ENCODE measurements around the gene SPRING1. TPM values are rescaled to one million over a fixed set of nuclear protein-coding genes. Genes with fewer than 3 reads are reported as not detected.

SPRING1 gene
- total RNA-seq, 1 experiment from 2014 or later: 44.2 TPM

DNA sequence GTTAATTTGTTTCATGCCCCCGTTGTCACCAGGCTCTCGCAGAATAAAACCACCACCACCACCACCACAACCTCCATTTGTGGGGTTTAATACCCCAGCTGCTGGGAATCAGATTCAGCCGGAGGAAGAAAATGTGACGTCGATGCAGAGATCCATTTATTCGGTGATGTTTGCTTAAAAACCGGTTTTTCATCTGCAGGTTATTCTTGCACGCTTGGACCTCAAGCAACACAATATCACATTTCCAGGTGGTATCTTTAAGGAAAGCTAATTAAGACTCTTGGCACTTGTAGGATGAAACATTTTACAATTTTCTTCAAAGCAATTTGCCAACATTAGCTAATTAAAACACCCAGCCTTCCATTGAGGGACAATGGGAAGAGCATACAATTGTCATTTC is 39.8 kb downstream of the SPRING1 start:
- no peak overlapping the region for H3K56ac ChIP-seq (ENCODE audit: insufficient read length, low read depth, low read length)
- no peak overlapping the region for H3K14ac ChIP-seq (ENCODE audit: insufficient read depth, low read length)
- no peak overlapping the region for H3K23ac ChIP-seq (ENCODE audit: insufficient read length, low read depth, low read length)
- H3K79me2 ChIP-seq (ENCODE audit: insufficient read depth, low read length): no peaks in the 10 kb centered on the region
- no peak overlapping the region for H2BK20ac ChIP-seq (ENCODE audit: low read depth, low read length, poor library complexity, severe bottlenecking)
- no peak overlapping the region for H3T11ph ChIP-seq (ENCODE audit: low read length)
- H3K4ac ChIP-seq (ENCODE audit: low read depth, low read length): no peak overlapping the region
- no peak overlapping the region for H4K8ac ChIP-seq (replicated peaks; ENCODE audit: insufficient read length, low read depth, low read length)
- H4K91ac ChIP-seq (ENCODE audit: insufficient read length, low read depth, low read length): no peak overlapping the region
- no peaks in the 10 kb centered on the region; a peak in 1 of 5 replicates for H3K9me3 Mint-ChIP-seq
- no peaks in the 10 kb centered on the region for H3K23me2 ChIP-seq (ENCODE audit: insufficient read length, low read depth, low read length, poor library complexity, severe bottlenecking)
- H3K18ac ChIP-seq (ENCODE audit: insufficient read length, low read depth, low read length): no peak overlapping the region
- TF ChIP-seq, protein P1, sequence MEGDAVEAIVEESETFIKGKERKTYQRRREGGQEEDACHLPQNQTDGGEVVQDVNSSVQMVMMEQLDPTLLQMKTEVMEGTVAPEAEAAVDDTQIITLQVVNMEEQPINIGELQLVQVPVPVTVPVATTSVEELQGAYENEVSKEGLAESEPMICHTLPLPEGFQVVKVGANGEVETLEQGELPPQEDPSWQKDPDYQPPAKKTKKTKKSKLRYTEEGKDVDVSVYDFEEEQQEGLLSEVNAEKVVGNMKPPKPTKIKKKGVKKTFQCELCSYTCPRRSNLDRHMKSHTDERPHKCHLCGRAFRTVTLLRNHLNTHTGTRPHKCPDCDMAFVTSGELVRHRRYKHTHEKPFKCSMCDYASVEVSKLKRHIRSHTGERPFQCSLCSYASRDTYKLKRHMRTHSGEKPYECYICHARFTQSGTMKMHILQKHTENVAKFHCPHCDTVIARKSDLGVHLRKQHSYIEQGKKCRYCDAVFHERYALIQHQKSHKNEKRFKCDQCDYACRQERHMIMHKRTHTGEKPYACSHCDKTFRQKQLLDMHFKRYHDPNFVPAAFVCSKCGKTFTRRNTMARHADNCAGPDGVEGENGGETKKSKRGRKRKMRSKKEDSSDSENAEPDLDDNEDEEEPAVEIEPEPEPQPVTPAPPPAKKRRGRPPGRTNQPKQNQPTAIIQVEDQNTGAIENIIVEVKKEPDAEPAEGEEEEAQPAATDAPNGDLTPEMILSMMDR (conservative IDR thresholded peaks at IDR 0.05): no peak
- H3K4me1 Mint-ChIP-seq: peaks cover 19 to 21% of the 10 kb centered on the region in 2 experiments
- H2BK12ac ChIP-seq (ENCODE audit: insufficient read length, low read depth, low read length): no peak overlapping the region
- no peak overlapping the region for H2BK5ac ChIP-seq (ENCODE audit: insufficient read length, low read length)
- no peak overlapping the region for H2BK120ac ChIP-seq (ENCODE audit: low read depth, low read length, poor library complexity, severe bottlenecking)
- H3K36me3 Mint-ChIP-seq (ENCODE audit: insufficient read depth in 1 of 3, low read depth in 3 of 3): peaks cover 0 to 4% (median 0%) of the 10 kb centered on the region in 3 experiments; a peak in 1 of 7 replicates
- no peak overlapping the region for H3K27ac Mint-ChIP-seq
- H2AK5ac ChIP-seq (ENCODE audit: insufficient read length, low read length): no peak overlapping the region
- H4K5ac ChIP-seq (ENCODE audit: insufficient read length, low read depth, low read length): no peak overlapping the region
- DNase-seq: no peak
- H3K27me3 Mint-ChIP-seq (ENCODE audit: low read depth): peaks cover 16% of the 10 kb centered on the region
- no peak overlapping the region for H3K4me3 Mint-ChIP-seq
- WGBS (ENCODE audit: extremely low coverage, insufficient read length, low lambda C conversion rate): no CpG with 5 or more reads among the region's 8 CpGs
- no peak overlapping the region for H3K27ac ChIP-seq (ENCODE audit: insufficient read length, low read depth, low read length)
- no peaks in the 10 kb centered on the region for H4K20me1 ChIP-seq (ENCODE audit: control insufficient read depth, insufficient read depth, insufficient read length)
- no peaks in the 10 kb centered on the region for H3K27me3 ChIP-seq (ENCODE audit: insufficient read depth, low read length)
- no peaks in the 10 kb centered on the region for H3K9me3 ChIP-seq (ENCODE audit: control insufficient read depth, low read depth, low read length)
- no peaks in the 10 kb centered on the region for H3K79me1 ChIP-seq (ENCODE audit: insufficient read depth, low read depth, low read length, poor library complexity, severe bottlenecking)
- no peak overlapping the region for H2BK15ac ChIP-seq (ENCODE audit: low read depth, low read length)
- H3K4me1 ChIP-seq (ENCODE audit: insufficient read depth, low read length): peaks cover 2% of the 10 kb centered on the region; the same call in 1 of the 2 replicates
- H3K4me2 ChIP-seq (ENCODE audit: insufficient read depth, insufficient read length, low read length): no peak overlapping the region
- no peak overlapping the region for H3K9ac ChIP-seq (ENCODE audit: extremely low read depth, insufficient read length, low read length)
- no peak overlapping the region for H2AFZ ChIP-seq (ENCODE audit: low read length)
